Uterus (tissue), 4 donors: ENCODE data around the gene MYPN. TPM values are rescaled to one million over a fixed set of nuclear protein-coding genes. Genes with fewer than 3 reads are reported as not detected.
A peak's percentile ranks its signal among the peaks of the same experiment; 100 is the strongest.

Source experiments
- DNase-seq, 2 donors: peaks; one replicate each; pipeline ENCODE4 v3.0.0-alpha.2; 2019 to 2020
- H3K27ac ChIP-seq, 2 donors: fragments of 200-600 bp; sonication (generic); 1 replicate in 1 of 2; 2 replicates in 1 of 2; pipeline ENCODE4 v1.5.1; 2016 to 2018
- H3K27me3 ChIP-seq, 2 donors: fragments of 200-600 bp; sonication (generic); one replicate each; pipeline ENCODE4 v1.5.1; 2018 to 2019; ENCODE audit warnings: control low read depth in 1 of 2
- H3K36me3 ChIP-seq, 2 donors: fragments of 200-600 bp; sonication (generic); one replicate each; pipeline ENCODE4 v1.5.1; 2019; ENCODE audit warnings: control low read depth in 1 of 2
- H3K4me1 ChIP-seq, 2 donors: fragments of 200-600 bp; sonication (generic); one replicate each; pipeline ENCODE4 v1.5.1; 2018 to 2019; ENCODE audit warnings: control low read depth in 1 of 2
- H3K4me3 ChIP-seq, 2 donors: fragments of 200-600 bp; sonication (generic); 1 replicate in 1 of 2; 2 replicates in 1 of 2; pipeline ENCODE4 v1.5.1; 2018 to 2019; ENCODE audit warnings: mild to moderate bottlenecking in 1 of 2
- H3K9me3 ChIP-seq, 2 donors: fragments of 200-600 bp; sonication (generic); one replicate each; pipeline ENCODE4 v1.5.1; 2019; ENCODE audit warnings: control low read depth in 1 of 2
- CTCF ChIP-seq, 4 experiments: fragments of 200-600 bp in 2 of 4; fragments of 450-650 bp in 2 of 4; sonication (generic) in 2 of 4; IDR thresholded peaks; one replicate each; pipeline ENCODE4 v1.5.1; 2016 to 2019; ENCODE audit warnings: antibody characterized with exemption in 4 of 4, mild to moderate bottlenecking in 2 of 4, moderate library complexity in 1 of 4
- POLR2A ChIP-seq, 2 donors: fragments of 450-650 bp; IDR thresholded peaks; one replicate each; pipeline ENCODE4 v1.6.1; 2016; ENCODE audit warnings: antibody characterized with exemption in 2 of 2, mild to moderate bottlenecking in 1 of 2, moderate library complexity in 1 of 2
- intact Hi-C: fragments of 100-400 bp; cut with DNase I; formaldehyde crosslinking; loops from one replicate; pipeline ENCODE4 v1.15.1; 2023; ENCODE audit warnings: low total_unique reads
- total RNA-seq, 4 donors: library from RNA; depleted of rRNA in 3 of 4; stranded (reverse); fragments of >200 nt in 3 of 4; gene quantifications; one replicate each; pipeline versions ENCODE4 v1.1.0 to v1.2.4, GENCODE V29; 2014 to 2023
- donor health status: DM: yes; HTN: yes; CAD: no.

The MYPN gene
- total RNA-seq, 4 donors from 2014 or later: not detected

GRCh38 chr10:68080853-68081431, 28.3 kb upstream of the MYPN start:
- DNase-seq: no peak
- intact Hi-C loops: no loop called here
- H3K27ac ChIP-seq: no peak overlapping the region

GRCh38 chr10:68081916-68082315, 27.4 kb upstream of the MYPN start:
- no peaks in the 10 kb centered on the region for H3K4me1 ChIP-seq
- no peaks in the 10 kb centered on the region for H3K36me3 ChIP-seq
- TF ChIP-seq POLR2A (IDR thresholded peaks at IDR 0.05) (no peak), CTCF (IDR thresholded peaks at IDR 0.05) (no peak)

More at GRCh38 chr10:68080853-68081431, 28.3 kb upstream of the MYPN start:
- Histone ChIP-seq H3K36me3 (no peaks in the 10 kb centered on the region), H3K9me3 (no peaks in the 10 kb centered on the region), H3K27me3 (no peaks in the 10 kb centered on the region), H3K4me3 (no peak overlapping the region), H3K4me1 (no peaks in the 10 kb centered on the region)
- TF ChIP-seq POLR2A (IDR thresholded peaks at IDR 0.05) (no peak), CTCF (IDR thresholded peaks at IDR 0.05) (no peak)

GRCh38 chr10:68082872-68083271, 26.4 kb upstream of the MYPN start:
- no peaks in the 10 kb centered on the region for H3K4me1 ChIP-seq
- H3K36me3 ChIP-seq: no peaks in the 10 kb centered on the region
- H3K9me3 ChIP-seq: no peaks in the 10 kb centered on the region
- H3K27me3 ChIP-seq: peaks cover 0 to 4% of the 10 kb centered on the region in 2 donors
- no peak for DNase-seq
- TF ChIP-seq CTCF (IDR thresholded peaks at IDR 0.05): peak in 2 of 4 experiments; percentile 9 to 31
- TF ChIP-seq POLR2A (IDR thresholded peaks at IDR 0.05): no peak
- no peak overlapping the region for H3K27ac ChIP-seq
- intact Hi-C loops: no loop called here
- no peak overlapping the region for H3K4me3 ChIP-seq

More at GRCh38 chr10:68081916-68082315, 27.4 kb upstream of the MYPN start:
- no peak for DNase-seq
- H3K9me3 ChIP-seq: no peaks in the 10 kb centered on the region
- no peak overlapping the region for H3K4me3 ChIP-seq
- intact Hi-C loops: no loop called here
- no peak overlapping the region for H3K27ac ChIP-seq
- peaks cover 0 to 1% of the 10 kb centered on the region in 2 donors for H3K27me3 ChIP-seq

- Histone ChIP-seq H3K27me3 (peaks cover 0 to 4% of the 10 kb centered on the region in 2 donors), H3K4me1 (no peaks in the 10 kb centered on the region), H3K36me3 (no peaks in the 10 kb centered on the region), H3K9me3 (no peaks in the 10 kb centered on the region), H3K4me3 (no peak overlapping the region), H3K27ac (no peak overlapping the region)
- intact Hi-C loops: no loop called here
- no peak for DNase-seq
- TF ChIP-seq CTCF (IDR thresholded peaks at IDR 0.05): no peak
- TF ChIP-seq POLR2A (IDR thresholded peaks at IDR 0.05): no peak
Measured at GRCh38 chr10:68083953-68084352, 25.3 kb upstream of the MYPN start.

- DNase-seq: no peak
- H3K36me3 ChIP-seq: no peaks in the 10 kb centered on the region
- H3K4me3 ChIP-seq: no peak overlapping the region
- peaks cover 0 to 4% of the 10 kb centered on the region in 2 donors for H3K27me3 ChIP-seq
- TF ChIP-seq CTCF (IDR thresholded peaks at IDR 0.05): no peak
- TF ChIP-seq POLR2A (IDR thresholded peaks at IDR 0.05): no peak
- H3K27ac ChIP-seq: no peak overlapping the region
- no peaks in the 10 kb centered on the region for H3K9me3 ChIP-seq
- intact Hi-C loops: no loop called here
- no peaks in the 10 kb centered on the region for H3K4me1 ChIP-seq
Measured at GRCh38 chr10:68084469-68084868, 24.8 kb upstream of the MYPN start.
